GM12873 (cell line): Measurements from ENCODE around the gene GAS2L1.

Source experiments
- CTCF ChIP-seq: IDR thresholded peaks from 2 replicates; pipeline ENCODE4 v1.5.1; 2012; ENCODE audit warnings: low read depth, mild to moderate bottlenecking, moderate library complexity, low read length, control low read depth; ENCODE audit not compliant: insufficient read depth; ENCODE audit errors: missing control alignments

Gene GAS2L1

DNA sequence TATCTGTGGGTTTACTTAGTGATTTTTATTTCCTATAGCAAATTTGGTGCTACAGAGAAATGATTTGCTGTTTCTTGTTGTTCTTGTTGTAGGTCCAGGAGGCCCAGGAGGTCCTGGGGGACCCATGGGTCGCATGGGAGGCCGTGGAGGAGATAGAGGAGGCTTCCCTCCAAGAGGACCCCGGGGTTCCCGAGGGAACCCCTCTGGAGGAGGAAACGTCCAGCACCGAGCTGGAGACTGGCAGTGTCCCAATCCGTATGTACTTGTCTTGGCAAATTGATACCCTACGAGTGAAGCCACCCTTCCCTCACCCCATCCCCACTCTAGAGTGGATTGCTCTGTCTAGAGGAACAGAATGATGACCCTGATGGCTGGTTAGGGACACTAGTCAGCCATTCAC lies 7.8 kb upstream of the GAS2L1 start:
- TF ChIP-seq CTCF: no peak

DNA sequence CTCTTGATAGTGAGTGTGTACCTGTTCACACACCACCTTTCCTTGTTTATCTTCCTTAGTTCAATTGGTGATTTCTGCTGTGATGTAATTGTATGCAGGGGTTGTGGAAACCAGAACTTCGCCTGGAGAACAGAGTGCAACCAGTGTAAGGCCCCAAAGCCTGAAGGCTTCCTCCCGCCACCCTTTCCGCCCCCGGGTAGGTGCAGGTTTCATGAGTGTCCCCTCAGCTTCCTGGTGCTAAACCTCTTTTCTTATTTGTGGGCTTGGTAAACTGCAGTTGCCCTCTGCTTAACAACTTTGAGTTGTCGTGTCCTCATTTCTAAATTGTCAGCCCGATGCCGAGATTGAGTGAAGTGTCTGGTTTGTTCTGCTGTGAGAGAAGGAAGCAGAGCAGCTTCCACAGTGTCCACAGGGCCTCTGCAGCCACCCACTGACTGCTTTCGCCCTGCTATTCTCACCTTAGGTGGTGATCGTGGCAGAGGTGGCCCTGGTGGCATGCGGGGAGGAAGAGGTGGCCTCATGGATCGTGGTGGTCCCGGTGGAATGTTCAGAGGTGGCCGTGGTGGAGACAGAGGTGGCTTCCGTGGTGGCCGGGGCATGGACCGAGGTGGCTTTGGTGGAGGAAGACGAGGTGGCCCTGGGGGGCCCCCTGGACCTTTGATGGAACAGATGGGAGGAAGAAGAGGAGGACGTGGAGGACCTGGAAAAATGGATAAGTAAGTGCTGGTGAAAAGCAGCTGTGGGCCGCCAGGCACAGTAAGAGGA lies 7.1 kb upstream of the GAS2L1 start:
- no peak for TF ChIP-seq CTCF

DNA sequence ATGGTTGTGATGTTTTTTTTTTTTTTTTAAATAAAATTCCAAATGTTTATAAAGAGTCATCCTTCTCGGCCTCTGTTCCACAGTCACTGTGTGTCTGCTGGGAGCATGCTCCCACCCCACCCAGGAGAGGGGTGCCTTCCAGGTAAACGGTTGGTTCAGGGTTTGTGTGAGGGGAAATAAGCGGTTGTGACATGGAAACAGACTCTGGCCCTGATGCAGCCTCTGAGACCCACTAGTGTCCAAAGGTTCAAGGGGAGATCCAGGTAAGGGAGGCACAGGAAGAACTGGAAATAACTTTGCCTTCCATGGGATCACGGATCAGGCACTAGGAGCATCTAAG lies 6.0 kb upstream of the GAS2L1 start:
- TF ChIP-seq CTCF: no peak

- no peak for TF ChIP-seq CTCF
These were observed 5.4 kb upstream of the GAS2L1 start for GRCh38 chr22:29300807-29301601.

DNA sequence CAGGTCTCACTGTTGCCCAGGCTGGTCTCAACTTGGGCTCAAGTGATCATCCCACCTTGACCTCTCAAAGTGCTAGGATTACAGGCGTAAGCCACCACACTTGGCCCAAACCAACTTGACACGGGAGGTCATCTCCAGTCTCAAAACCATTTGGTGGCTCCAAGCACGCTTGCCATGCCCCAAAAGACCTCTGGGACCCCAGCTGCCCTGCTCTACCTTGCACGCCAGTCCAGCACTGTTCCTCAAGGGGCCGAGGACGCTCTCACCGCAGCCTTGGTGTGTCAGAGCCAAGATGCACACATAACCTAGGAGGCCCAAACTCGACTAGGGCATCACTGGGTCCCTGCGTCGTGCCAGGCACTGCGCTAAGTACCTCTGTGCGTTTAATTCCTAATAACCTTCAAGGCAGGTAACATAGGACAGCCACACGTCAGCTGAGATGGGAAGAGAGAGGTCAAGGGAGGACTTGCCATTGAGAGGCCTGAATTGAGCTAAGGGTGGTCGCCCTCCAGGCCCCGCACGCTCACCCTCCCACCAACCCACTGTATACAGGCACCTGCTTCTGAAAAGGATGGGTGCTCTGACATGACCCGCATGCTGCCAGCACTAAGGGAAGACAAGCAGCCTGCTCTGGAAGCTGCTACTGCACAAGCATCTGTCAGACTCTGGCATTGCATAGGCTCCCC lies 4.6 kb upstream of the GAS2L1 start:
- no peak for TF ChIP-seq CTCF

GRCh38 chr22:29302402-29302680 lies 4.1 kb upstream of the GAS2L1 start:
- no peak for TF ChIP-seq CTCF

DNA sequence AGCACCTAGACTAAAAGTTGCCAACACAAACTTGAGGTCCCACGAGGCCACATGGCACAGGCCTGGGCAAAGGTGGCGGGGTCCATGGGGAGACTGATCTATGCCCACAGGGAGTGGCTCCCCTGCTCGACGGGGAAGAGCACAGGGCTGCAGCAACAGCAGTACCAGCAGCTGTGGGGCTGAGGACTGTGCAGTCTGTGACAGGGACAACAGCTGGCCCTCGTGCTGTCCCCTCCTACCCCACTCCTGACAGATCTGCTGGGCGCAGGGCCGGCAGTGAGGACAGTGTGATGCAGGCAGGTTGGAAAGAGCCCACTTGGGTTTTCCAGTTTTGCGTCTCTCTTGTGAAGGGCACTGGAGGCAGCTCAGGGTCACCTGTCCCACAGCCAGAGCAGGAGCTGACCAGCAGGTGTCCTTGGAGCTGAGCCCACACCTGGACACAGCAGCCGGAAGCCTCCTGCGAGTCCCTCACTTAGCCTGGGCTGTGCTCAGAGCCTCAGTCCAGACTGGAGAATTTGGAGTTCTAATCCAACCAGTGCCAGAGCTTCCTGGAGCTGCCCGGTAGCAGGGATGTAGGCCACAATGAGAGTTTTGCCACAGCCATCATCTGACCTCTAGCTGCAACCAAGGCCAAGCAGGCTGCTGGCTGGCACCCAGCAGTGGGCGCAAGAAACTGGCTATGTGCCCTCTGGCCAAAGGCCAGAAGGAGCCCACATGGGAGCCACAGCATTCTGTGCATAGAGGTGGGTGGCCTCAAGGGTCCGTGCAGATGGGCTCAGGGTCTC lies 3.6 kb upstream of the GAS2L1 start:
- no peak for TF ChIP-seq CTCF
